HG03025 (cell line): ENCODE measurements around the gene PGS1.

ENCODE experiments used
- ATAC-seq: cut with Tn5 transposase; IDR thresholded peaks from one replicate; pipeline ENCODE4 v1.9.1; 2021; ENCODE audit warnings: mild to moderate bottlenecking, moderate library complexity; ENCODE audit not compliant: unreplicated experiment, low FRiP score

Gene PGS1

DNA sequence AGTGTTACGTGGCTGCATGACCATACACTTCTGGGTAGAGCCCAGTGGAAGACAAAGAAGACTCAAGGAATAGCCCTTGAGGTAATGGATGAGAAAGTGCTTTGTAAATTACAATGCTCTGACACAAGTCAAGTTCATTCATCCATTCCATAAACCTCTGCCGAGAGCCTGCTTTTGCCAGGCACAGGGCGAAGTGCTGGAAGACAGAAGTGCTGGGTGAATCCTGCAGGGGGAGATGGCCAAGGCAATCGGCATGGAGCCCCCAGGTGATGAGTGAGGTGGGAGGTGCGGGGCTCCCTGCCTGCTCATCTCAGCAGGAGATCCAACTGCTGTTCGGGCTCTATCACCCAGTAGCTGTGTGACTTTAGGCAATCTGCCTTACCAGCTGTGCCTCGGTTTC is 15.8 kb upstream of the PGS1 start:
- ATAC-seq, result no peak

DNA sequence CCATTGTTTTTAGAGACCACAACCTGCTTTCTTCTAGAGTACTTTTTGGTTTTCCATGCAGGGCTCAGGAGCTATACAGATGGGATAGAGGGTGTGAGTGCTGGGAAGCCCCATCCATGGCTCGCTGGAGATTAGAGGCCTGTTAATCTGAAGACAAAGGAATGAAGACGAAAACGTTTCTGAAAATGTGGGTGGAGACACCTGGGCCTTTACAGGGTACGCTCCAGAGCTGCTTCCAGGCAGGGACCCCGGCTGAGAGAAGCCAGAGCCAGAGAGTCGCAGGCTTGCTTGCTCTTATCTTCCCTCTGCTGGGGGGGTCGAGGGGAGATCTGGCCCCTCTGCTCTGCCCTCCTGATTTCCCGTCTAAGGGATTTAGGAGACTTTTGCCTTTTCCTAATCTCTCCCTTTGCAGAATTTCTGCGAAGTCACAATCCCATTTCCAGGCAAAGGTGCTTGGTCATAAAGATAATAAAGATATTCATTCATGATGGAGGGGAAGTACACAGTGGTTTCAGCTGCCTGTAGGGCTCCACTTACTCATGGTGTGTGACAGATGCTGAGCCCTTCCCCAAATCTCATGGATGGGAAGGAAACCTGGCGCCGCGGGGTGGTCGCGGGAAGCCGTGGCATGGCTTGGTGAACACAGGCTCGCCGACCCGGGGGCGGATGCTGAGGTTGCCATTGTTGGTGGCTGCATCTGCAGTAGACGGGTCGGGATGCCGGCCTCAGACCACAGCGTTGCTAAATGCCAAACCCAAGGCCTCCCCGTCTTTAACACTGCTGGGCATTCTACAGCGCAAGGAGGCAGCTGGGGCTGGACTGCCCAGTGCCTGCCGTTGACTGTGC is 13.8 kb upstream of the PGS1 start:
- ATAC-seq, result no peak

DNA sequence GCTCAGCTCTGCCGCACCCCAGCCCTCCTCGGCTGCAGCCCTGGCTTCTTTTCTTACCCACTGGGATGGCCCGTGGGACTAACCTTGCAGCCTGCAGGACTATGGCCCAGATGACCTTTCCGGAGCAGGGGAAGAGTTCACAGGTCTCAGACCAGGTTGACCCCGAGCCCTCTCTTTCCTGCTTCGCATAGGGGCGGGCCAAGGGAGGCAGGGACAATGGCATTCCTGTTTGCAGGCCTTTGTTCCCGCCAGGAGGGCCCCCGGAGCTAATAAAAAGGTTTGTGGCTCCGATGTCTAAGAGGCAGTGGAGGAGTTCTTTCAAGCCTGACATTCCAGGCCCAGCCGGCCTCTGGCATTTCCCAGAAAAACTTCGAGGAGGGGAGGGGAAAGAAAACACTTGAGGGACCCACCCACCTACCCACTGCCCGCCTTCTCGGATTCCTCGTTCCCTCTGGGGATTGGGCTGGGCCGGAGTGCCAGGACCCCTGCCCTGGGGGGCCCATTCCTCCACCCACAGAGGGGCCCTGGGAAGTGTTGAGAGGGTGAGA is 12.8 kb upstream of the PGS1 start:
- no peak for ATAC-seq

DNA sequence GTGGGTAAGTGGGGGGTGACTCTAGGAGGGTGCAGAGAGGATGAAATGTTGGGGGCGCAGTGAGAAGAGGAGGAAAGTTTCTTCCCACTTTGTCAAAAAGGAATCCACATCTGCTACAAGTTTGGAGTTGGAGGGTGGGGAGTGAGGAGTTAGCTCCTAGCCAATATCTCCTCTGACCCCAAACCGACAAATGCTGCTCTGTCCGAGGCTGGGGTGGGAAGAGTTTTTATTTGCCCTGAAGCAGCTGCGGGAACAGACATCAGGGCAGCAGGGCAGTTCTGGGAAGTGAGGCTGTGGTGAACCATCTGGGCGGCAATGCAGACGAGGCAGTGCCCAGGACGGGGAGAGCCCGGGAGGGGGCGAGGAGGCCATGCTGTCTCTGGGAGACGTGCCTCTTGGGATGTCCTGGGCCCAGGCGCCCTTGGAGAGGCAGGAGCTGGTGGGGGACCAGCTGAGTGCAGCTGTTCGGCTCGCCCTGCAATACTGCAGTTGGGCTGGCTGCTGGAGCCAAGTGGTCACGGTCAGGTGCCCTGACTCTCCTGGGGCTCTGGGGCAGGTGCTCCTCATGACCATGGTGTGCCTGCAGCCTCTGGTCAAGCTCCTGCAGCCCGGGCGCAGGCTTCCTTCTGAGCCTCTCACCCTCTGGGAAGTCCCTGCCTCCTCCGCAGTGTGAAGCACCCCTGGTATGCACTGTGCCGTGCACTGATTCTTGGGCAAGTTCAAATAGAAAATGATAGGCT is 12.2 kb upstream of the PGS1 start:
- ATAC-seq, result no peak

- no peak for ATAC-seq
These were observed 11.3 kb upstream of the PGS1 start for GRCh38 chr17:78367193-78367592.

GRCh38 chr17:78368348-78368747 is 10.1 kb upstream of the PGS1 start:
- ATAC-seq, result no peak

- no peak for ATAC-seq
These were observed 9.5 kb upstream of the PGS1 start for GRCh38 chr17:78368854-78369495.

DNA sequence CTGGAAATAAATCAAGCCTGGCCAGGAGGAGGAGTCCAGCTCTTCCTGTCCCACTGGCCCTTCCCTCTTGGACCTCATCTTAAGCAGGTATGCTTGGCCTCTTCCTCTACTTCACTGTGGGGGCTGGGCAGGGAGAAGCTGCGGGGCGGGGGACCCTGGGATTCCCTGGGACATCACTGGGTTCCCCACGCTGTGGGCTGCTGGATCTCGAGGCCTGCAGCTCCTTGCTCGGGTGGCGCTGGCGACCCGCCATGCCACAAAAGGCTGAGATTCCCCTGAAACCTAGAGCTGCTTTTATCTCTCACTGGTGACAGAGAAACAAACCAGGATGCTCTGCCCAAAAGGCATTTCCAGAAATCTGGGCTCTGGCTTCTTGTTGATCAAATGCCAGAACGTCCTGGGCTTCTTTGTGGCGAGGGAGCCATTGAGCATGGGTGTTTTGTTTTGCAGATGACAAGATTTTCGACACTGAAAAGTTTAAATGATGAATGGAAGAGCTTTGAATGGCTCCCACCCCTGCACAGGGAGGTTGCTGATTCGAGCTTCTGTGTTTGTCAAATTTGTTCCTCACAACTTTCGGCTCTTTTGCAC is 8.6 kb upstream of the PGS1 start:
- ATAC-seq, result no peak

DNA sequence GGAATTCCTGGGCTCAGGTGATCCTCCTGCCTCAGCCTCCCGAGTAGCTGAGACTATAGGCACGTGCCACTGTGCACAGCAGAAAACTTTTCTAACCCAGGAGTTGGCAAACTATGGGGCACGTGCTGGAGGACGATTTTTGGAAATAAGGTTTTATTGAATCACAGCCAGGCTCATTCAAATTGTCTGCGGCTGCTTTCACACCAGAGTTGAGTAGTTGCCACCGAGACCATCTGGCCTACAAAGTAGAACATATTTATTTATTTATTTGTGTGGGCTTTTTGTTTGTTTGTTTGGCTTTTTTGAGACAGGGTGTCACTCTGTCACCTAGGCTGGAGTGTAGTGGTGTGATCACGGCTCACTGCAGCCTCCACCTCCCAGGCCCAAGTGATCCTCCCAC is 7.4 kb upstream of the PGS1 start:
- ATAC-seq, result no peak

DNA sequence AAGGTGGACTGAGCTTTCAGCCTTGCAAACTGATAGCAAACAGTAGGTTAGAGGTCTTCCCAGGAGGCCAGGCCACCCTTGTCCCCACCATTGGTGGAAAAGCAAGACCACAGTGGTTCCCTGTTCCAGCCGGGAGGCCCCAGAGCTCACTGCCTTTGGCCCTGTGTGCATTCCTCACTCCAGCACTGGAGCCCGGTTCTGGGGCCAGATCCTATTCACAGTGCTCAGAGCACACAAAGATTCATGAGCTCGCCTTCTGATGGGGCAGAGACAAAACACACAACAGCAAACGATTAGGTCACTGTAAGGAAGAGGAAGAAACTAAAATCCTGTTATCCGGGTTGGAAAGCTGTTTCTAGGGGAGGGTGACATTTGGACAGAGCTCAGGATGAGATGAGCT is 5.6 kb upstream of the PGS1 start:
- no peak for ATAC-seq

DNA sequence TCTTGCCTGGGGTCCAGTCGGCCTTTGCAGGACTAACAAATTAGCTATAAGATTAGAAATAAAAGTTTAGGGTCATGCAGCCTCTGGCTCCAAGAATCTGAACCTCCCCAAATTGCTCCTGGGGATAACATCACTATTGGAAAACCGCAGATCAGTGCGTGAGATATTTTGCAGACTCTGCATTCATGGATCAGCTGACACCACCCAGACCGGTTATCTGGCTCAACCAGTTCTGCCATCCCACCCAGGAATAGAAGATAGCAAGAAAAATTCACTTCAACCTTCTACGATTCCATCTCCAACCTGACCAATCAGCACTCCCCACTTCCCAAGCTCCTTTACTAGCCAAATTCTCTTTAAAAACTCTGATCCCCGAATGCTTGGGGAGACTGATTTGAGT is 4.3 kb upstream of the PGS1 start:
- ATAC-seq, result no peak

DNA sequence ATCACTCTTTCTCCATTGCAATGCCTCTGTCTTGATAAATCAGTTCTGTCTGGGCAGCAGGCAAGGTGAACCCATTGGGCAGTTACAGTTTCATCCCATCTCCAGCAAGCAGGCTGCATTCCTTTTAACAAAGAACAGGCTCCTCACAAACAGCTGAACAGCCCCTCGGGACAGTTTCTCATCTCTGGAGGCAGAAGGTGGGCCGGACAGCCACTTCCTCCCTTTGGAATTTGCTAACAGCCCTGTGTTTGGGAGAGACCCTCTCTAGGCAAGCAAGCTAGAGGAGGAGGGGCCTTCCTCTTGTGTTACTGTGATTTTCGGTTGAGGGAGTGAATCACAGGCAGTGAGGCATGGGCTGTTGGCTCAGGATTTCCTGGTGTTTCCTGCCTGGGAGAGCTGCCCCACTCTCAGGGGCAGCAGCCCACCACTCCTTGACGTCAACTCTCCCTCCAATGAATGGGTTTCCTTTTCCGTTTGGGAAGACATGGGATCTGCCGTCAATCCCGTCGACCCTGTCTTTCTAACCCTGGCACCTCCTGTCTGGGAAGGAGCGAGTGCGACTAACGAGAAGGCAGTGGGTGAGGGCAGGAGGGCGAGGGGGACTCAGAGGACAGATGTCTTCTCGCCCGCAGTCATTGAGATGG is 3.7 kb upstream of the PGS1 start:
- ATAC-seq, result no peak

DNA sequence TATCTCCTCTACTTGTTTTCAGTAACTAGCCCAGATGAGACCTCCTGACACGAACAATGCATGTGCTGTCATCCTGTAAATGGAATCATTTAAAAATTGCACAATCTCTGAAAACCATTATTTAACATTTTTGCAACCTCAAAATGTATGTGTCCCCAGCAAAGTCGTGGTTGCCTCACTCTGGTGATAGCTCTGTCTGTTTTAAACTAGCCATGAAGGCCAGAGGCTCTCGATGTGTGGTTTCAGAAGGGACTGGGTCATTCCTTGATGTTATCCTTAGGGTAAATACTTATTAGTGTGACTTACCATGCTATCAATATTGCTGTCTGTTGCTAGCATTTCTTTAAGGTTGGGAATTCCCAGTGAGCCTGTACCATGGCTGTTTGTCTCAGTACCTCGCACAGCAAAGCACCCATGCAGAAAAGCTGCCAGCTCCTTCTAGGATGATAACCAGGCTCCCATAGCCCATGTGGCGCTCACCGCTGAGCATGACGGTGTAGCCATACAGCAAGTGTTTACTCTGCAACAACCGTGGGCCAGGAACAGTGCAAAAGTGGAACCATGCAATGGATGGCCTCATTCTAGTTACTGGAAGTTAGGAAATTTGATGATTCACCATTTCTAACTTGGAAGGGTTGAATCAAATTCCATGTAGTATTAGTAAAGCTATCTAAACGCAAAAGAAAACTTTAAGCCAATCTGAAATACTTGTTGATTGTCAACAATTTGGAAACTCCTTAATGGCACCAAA is 2.9 kb upstream of the PGS1 start:
- ATAC-seq, result no peak

GRCh38 chr17:78376161-78376560 is 2.3 kb upstream of the PGS1 start:
- ATAC-seq, result no peak

GRCh38 chr17:78377858-78378224 is 608 bp upstream of the PGS1 start:
- no peak for ATAC-seq

DNA sequence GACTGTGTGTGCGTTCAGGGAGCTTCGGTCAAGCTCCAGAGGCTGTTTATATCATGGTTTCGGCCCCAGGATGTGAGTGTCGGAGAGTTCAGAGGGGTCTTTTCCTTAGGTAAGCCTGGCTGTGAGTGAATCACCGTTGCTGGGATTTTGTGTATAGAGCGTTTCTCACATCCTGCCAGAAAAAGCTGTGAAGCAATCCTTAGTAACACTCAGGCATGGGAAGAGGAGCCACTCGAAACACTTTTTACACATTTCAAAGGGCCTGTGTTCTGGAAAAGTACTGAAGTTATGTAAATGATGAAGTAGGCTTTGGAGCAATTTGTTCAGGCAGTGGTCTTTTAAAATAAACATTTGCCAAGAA is 662 bp downstream of the PGS1 start:
- ATAC-seq, result no peak

GRCh38 chr17:78380370-78380769 is 1.9 kb downstream of the PGS1 start:
- ATAC-seq, result no peak

GRCh38 chr17:78381601-78382232 is 3.3 kb downstream of the PGS1 start:
- ATAC-seq, result no peak

- ATAC-seq, result no peak
These were observed 5.4 kb downstream of the PGS1 start for GRCh38 chr17:78383725-78384471.
